ENCODE measurements around the gene ACTN2.

DNA sequence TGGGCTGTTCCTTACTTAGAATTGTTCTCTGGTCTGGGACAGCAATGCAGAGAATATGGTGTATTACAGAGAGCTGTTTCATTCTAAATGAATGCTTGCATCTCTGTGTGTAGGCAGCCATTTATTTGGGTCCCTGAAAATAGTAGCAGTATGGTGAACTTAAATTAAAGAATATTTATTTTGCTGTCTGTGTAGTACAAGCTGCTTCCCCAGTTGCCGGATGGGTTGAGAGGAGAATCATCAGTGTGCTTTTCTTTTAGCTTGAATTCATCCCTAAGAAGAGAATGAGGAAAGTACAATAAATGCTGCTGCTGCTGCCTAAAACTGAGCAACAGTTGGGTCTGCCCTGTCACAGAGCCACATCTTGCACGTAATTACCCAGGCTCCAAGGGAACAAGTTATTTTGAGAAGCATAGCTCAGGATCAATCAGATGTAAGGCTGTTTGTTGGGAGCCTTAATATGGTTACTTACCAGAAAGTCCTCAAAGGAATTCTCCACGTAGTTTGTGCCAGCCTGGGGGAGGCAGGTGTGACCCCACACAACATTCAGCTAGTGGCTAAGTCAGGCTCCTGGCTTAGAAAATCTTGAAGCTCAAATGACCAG is 16.6 kb downstream of the ACTN2 start:
- TF ChIP-seq POLR2AphosphoS5 (IDR thresholded peaks at IDR 0.05; ENCODE audit: low read depth, low read length) (no peak), SIN3A (IDR thresholded peaks at IDR 0.05; ENCODE audit: borderline replicate concordance, insufficient read depth, low read depth, low read length) (no peak), TCF7L2 (IDR thresholded peaks at IDR 0.05; ENCODE audit: low read depth, low read length) (no peak)
- TF ChIP-seq, protein P1, sequence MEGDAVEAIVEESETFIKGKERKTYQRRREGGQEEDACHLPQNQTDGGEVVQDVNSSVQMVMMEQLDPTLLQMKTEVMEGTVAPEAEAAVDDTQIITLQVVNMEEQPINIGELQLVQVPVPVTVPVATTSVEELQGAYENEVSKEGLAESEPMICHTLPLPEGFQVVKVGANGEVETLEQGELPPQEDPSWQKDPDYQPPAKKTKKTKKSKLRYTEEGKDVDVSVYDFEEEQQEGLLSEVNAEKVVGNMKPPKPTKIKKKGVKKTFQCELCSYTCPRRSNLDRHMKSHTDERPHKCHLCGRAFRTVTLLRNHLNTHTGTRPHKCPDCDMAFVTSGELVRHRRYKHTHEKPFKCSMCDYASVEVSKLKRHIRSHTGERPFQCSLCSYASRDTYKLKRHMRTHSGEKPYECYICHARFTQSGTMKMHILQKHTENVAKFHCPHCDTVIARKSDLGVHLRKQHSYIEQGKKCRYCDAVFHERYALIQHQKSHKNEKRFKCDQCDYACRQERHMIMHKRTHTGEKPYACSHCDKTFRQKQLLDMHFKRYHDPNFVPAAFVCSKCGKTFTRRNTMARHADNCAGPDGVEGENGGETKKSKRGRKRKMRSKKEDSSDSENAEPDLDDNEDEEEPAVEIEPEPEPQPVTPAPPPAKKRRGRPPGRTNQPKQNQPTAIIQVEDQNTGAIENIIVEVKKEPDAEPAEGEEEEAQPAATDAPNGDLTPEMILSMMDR (IDR thresholded peaks at IDR 0.05), result no peak
- TF ChIP-seq, protein P2, sequence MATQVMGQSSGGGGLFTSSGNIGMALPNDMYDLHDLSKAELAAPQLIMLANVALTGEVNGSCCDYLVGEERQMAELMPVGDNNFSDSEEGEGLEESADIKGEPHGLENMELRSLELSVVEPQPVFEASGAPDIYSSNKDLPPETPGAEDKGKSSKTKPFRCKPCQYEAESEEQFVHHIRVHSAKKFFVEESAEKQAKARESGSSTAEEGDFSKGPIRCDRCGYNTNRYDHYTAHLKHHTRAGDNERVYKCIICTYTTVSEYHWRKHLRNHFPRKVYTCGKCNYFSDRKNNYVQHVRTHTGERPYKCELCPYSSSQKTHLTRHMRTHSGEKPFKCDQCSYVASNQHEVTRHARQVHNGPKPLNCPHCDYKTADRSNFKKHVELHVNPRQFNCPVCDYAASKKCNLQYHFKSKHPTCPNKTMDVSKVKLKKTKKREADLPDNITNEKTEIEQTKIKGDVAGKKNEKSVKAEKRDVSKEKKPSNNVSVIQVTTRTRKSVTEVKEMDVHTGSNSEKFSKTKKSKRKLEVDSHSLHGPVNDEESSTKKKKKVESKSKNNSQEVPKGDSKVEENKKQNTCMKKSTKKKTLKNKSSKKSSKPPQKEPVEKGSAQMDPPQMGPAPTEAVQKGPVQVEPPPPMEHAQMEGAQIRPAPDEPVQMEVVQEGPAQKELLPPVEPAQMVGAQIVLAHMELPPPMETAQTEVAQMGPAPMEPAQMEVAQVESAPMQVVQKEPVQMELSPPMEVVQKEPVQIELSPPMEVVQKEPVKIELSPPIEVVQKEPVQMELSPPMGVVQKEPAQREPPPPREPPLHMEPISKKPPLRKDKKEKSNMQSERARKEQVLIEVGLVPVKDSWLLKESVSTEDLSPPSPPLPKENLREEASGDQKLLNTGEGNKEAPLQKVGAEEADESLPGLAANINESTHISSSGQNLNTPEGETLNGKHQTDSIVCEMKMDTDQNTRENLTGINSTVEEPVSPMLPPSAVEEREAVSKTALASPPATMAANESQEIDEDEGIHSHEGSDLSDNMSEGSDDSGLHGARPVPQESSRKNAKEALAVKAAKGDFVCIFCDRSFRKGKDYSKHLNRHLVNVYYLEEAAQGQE (IDR thresholded peaks at IDR 0.05; ENCODE audit: insufficient read depth in 1 of 2, low read depth in 2 of 2, low read length in 1 of 2), result no peak
